ENCODE measurements around the gene TEX19.

Gene TEX19

DNA sequence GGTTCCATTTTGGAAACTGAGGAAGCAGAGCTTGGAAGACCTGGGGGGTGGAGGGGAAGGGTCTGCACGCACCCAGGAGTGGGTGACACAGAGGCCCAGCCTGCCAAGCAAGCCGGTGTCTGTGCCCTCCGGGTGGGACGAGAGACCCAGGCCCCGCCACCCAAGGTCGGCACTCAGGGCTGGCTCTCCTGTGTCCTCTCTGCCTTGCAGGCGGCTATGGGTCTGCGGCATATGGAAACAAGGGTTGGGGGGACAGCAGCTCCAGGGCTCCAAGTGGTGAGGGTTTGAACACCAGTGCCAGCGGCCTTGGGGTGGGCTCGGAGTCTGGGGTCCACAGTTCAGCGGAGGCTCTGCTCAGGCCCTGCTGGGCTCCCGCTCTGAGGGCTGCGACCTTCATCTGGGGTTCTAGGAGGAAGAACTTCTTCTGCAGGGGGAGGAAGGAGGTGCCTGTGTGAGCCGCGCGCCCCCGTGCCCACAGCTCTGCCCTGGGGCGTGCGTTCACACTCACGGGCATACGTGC lies 37.0 kb upstream of the TEX19 start:
- no peak for DNase-seq

DNA sequence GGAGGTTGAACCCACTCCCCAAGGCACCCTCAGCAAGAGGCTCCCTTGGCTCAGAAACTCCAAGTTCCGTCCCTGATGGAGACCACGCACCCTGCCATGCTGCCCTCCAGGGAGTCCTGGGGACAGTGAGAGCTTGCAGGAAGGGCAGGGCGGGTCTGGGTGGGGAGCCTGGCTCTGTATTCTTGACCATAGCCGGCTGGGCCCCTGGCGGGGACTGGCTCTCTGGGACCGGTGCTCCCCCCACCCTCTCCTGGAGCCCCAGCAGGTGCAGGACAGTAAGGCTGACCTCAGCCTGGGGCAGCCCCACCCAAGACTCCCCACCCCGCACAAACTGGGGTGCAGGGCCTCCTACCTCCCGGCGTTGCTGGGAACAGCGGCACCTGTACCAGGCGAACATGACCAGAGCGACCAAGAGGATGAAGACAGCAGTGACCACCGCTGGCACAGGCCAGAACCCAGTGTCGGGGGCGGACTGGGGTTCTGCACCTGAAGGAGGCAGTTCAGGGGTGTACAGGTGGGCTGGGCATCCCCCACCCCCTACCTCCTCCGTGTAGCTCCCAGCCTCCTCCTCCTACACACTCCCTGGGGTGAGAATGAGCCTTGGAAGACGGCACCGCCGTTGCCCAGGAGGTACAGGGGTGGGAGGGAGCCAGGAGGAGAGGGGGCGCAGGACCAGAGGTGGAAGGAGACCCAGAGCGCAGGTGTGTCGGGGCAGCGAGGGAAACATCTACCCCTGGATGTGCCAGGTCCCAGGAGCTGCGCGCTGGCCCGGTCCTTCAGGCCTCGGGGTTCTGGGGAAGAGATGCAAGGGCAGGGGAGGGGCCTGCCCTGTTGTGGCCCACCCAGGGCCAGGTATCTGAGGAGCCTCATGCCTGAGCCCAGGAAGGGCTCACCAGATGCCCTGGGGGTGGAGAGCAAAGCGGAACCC lies 36.3 kb upstream of the TEX19 start:
- no peak for DNase-seq

DNA sequence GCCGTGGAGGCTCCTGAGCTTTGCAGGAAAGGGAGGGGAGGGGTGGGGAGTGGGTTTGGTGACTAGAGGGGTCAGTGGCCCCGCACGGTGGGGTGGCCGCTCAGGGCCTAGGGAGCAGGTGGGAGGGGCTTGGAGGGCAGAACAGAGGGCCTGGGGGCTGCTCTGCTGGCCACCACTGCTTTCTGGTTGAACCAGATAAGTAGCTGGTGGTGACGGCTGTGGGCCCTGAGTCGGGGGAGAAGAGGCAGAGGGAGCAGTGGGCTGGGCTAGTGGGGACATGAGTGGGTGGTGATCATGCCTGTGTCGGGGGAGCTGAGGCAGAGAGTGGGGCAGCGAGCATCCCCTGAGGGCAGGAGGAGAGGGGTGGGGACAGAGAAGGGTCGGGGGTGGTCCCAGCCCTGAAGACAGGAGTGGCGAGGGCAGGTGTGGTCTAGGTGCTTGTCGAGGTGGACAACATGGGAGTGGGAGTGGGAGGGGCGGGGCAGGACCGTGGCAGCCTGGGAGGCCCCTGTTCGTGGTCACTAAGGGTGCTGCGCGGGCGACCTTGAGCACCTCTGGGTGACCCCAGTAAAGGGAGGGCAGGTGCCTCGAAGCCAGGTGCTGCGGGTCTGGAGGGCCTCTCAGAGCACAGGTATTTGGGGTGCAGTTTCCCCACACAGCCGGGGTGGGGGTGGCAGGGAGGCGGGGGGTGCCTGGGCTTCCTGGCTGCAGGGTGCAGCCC lies 35.4 kb upstream of the TEX19 start:
- DNase-seq = no peak

DNA sequence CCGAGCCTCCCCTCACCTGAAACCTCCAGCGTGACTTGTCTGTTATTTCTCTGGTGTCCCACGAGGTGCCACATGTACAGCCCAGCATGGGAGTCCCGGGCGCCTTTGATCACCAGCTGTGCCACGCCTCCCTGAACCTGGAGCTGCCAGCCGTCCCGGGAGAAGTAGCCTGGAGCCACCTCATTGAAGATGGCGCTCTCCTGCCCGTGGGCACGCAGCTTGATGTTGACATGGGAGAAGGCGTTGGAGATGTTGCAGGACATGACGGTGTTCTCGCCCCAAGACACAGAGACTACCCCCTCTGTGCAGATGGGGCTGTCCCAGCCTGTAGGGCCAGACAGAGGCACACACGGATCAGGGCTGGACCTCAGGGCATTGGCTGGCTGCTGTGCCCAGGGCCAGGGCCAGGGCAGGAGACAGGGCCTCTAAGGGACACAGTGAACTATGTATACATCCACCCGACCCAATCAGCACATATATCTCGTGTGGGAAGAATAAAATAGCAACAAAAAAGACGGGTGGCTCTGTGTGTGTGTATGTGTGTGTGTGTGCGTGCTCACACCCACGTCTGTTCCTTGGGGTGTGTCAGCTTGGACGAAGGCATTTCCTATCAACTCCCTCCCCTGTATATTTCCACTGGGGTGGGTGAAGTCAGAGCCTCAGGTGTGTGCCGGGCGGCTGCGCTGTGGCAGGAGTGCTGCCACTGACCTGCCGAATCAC lies 34.3 kb upstream of the TEX19 start:
- DNase-seq = no peak

DNA sequence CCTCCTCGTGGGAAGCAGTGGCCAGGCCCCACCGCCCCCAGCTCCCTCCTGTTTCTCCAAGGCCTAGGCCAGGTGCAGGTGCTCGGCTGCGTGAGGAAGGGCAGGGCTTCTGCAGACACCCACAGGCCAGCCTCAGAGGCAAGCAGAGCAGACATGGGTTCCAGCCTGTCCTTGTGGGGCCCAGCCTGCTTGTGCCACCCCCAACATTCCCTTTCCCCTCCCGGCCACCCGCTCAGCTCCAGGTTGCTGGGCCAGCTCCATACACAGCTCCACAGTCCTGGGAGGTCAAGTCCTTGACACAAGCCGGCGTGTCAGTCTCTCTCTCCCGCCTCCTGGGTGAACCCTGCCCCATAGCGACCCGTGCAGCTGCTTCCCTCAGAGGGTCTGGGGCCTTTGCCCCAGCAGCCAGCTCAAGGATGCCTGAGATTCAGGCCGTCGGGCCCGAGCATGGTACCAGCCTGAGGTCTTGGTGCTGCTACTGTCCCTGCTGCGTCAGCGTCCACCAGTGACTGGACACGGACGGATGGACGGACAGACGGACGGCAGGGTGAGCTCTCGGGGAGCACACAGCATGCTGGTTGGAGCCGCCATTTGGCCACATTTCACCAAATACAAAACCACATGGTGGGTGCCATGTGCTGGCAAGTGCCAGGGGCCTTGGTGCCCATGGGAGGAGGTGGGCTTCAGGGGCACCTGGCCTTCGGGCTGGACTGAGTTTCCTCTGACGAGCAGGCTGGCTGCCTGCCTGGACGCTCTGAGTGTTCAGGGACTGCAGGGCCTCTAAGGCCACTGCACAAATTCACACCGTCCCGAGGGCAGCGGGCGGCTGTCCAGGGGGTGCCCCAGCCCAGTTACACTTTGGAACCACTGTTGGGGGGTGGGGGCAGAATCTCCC lies 33.5 kb upstream of the TEX19 start:
- DNase-seq = no peak

DNA sequence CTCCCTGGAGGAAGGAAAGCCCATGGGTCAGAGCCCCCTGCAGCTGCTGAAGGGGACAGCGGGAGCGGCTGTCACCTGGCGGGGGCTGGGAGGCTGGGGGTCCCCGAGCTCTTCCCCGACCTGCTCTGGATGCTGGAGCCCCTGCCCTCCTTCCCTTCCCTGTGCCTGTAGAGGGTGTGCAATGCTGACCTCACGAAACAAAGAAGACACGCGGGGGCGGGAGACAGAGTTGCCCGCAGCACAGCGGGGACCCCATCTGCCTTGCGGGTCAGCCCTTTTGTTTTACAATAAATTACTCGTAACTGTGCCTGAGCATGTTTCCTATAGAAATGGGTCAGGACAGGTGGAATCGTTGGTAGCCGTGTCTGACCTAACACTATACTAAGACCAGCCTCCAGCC lies 31.8 kb upstream of the TEX19 start:
- no peak for DNase-seq

DNA sequence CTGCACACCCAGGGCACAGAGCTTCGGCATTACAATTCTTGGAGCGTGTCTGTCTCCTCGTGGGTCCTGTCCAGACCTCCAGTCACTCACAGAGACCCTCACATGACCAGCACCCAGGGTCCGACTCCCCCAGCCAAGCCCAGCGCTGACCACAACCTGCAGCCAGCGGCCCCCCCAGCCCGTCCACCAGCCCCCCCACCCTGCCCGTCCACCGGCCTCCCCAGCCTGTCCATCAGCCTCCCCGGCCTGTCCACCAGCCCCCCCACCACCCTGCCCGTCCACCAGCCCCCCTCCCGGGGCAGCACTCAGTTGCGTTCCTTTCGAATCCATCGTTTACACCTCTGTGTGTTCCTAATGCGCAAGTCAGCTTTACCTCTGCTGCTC lies 31.3 kb upstream of the TEX19 start:
- DNase-seq = no peak

DNA sequence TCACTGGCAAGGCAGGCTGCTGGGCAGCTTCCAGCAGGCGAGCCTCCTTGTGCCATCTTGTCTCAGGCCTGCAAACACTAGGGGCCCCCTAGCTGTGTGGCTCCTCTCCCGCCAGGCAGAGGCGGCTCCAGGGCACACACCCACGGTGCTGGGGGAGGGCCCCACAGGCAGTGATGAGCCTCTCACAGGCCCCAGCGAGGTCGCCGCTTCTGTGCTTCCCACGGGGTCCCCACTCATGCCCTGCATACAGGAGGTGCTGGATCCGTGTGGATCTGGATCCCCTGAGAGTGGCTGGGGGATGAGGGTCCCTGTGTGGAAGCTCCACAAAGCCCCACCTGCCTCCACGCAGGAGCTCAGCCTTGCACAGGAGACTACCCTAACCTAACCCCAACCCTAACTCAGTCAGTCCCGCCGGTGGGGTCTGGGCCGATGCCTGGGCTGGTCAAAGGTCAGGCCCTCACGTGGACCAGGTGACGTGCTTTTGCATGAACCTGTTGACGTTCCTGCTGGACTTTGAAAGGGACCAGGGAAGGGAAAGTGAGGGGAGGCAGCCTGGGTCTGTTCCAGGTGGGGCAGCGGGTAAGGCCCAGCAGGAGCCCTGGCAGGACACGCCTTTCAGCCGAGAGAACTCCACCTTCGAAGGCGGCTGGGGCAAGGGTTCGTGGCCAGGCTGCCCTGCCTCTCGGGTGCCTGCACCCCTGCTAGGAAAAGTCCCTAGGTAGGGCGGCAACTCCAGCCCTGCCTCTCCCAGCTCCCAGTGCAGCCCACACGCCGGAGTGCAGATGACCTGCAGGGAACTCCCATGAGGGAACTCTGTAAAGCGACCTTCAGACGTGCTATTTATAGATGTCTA lies 30.7 kb upstream of the TEX19 start:
- no peak for DNase-seq

DNA sequence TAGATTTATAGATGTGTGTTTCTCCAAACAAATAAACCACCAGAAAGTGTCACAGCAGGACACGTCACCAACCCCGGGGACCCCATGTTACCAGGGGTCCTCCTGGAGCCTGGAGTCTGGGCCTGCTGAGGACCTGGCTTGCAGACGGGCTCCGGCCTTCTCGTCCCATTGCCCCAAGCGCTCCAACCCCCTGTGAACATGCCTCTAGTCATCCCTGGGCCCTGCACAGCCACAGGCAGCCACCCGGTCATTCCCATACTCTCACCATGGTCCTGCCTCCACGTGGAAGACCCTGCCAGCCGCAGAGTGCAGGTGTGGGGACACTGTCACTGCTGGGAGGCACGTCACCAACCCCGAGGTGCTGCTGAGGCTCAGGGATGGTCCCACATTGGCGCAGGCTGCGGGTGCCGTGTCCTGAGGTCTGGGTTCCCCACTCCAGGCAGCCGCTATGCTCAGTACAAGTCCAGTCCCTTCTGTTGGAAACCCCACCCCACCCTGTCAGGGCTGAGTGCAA lies 30.0 kb upstream of the TEX19 start:
- DNase-seq = no peak

DNA sequence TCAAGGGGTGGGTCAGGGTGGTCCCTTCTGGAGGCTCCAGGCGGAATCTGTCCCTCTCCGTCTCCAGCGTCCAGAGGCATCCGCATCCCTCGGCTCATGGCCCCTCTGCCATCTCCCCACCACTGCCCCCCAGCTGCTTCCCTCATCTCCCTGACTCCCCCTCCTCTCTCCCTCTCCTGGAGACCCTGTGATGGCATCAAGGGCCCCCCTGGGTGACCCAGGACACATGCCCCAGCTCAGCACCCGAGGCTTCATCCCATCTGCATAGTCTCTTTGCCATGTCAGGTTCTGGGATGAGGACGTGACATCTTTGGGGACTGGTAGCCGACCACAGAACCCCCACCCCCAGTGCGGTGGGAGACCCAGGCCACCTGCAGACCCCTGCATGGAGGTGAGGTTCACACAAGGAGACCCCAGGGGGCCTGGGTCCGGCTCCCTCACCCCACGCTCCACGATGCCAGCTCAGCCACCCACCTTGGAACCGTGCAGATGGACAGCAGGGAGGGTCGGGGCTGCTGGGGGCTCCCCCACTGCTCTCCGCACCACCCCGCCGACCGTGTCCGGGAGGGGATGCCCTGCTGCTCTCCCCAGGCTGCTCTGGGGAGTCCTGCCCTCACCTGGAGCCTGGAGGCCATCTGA lies 29.2 kb upstream of the TEX19 start:
- DNase-seq = no peak

DNA sequence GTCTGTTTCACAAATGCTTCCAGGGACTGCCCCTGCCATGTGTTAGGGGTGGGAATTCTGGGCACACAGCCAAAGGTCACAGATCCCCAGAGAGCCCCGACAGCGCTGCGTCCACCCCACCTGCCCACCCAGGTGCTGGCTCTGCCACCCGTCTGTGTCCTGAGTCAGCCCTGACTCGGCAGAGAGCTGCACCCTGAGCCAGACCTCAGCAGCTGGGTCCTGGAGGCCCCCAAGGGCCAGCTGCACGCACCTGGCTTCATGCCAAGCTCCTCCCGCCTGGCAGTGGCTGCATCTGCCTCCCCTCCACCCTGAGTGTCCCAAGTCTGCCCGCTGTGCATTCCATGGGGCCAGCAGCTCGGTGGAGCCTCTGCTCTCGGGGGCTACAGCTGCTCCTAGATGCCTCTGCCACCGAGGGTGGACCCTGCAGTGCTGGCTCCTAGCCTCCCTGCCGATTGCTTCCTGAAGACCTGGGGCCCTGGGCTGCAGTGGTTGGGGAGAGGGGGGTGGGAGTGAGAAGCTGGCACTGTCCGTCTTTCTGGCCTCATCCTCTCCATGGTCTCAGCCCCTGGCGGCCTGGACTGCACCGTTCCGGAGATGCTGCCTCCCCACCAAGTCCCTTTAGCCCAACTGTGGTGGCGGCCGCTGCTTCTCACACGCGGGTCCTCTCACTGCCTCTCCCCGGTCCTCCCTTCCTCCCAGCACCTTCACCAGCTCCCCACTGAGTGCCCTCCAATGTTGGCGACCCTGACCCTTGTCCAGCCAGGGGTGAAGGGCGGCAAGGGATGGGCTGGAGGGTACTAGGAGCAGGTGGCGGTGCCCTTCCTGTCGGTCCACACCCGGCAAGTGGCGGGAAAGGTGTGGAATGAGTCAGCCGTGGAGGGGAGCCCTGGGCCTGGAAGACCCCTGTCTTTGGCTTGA lies 28.5 kb upstream of the TEX19 start:
- DNase-seq = no peak

DNA sequence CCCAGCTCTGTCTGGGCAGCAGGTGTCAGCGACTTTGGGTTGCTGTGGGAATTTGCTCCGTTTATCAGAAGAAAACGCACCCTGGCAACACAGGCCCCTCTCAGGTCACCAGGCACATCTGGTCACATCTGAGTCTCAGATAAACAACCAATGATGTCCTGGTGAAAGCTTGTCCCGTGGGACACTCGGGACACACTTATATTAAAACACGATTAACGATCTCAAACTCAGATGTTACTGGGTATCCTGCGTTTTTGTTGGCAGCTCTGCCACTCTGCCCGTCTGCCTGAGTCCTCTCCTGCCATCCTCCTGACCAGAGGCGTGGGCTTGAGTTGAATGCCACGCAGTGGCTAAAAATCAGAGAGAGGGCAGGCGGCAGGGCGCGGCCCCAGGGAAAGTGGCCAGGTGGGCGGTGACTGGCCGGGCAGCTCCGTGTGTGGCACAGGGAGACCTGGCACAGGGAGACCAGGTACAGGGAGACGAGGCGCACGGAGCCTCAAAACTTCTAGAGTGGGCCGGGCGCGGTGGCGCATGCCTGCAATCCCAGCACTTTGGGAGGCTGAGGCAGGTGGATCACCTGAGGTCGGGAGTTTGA lies 27.6 kb upstream of the TEX19 start:
- no peak for DNase-seq

DNA sequence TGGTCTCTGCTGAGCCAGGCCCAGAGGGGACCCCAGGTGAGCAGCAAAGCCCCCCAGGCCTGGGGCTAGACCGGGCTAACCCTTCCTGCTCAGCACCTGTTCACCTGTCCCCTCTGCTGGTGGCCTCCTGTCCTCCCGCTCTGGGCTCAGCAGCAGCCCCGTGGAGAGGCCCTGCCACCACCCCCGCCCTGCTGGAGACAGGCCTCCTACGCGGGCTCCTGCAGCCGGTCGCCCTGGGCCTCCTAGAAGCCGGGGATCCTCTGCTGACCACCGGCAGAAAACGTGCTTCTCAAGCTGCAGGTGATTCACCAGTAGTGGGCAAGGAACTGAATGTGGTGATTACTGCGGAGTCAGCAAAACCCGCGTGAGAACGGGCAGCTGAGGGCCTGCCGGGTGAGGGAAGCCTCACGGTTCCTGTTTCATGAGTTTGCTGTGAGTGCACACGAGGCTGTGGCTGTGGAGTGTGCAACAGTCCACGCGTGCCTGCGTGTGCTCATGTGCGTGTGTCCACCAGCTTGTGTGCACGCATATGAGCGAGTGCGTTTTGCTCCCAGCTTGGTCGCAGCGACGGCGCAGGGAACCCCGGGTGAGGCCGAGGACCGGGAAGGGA lies 26.3 kb upstream of the TEX19 start:
- peak; percentile 73 for DNase-seq

DNA sequence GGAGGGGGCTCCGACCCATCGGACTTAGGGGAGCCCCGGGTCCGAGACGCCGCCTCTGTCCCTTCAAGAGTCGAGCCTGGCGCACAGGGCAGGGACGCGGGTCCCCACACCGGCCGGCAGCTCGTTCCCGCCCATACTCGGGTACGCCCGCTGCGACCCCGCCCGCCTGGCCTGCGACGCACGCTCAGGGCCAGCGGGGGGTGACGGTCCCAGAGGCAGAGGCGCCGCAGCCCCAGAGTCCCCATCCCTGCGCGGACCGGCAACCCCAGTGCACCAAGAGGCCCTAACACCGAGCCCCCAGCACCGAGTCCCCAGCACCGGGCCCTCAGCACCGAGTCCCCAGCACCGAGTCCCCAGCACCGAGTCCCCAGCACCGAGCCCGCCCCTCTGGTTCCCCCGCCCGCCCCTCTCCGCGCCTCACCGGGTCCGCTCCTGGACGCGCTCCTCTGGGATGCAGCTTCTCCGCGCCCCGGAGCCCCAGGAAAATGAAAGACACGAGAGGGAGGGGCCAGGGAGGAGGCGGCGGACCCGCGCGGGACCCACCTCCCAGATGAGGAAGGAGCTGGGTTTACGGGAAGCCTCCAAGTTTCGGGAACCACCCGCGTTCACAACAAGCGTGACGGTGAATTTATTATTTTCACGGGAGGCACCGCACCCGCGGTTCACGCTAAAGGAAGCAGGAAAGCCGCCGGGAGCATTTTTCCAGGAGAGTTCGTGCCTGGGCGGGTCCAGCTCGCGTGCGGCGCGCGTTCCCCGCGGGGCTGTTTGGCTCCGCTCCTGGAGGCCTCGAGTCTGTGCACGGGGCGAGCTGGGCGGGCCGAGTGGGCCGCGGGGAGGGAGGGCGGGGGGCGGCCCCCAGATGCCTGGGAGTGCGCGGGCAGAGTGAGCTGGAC lies 25.5 kb upstream of the TEX19 start, which contains the start of gene SECTM1:
TSS of gene SECTM1 (minus strand) at position 488 of the 893 bp plus-strand sequence. CDS start 6,526 bp downstream, outside the sequence.
- no peak for DNase-seq

DNA sequence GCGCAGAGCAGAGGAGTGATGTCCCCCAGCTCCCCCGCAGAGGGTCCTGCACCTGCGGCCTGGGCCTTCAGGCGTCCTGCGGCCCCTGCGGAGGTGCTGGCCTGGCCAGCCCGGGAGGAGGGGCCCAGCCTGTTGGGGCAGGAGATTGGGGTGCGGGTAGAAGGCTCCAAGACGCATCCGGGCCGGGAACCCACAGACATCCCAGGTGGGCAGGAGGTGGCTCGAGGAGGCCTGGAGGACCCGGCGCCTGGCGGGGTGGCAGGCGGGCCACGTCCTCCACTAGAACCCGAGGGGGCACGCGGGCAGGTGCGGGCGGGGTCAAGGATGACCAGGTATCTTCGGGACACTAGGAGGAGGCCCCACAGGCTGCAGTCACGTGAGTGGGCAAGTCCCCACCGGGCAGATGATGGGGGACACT lies 24.8 kb upstream of the TEX19 start:
- no peak for DNase-seq

DNA sequence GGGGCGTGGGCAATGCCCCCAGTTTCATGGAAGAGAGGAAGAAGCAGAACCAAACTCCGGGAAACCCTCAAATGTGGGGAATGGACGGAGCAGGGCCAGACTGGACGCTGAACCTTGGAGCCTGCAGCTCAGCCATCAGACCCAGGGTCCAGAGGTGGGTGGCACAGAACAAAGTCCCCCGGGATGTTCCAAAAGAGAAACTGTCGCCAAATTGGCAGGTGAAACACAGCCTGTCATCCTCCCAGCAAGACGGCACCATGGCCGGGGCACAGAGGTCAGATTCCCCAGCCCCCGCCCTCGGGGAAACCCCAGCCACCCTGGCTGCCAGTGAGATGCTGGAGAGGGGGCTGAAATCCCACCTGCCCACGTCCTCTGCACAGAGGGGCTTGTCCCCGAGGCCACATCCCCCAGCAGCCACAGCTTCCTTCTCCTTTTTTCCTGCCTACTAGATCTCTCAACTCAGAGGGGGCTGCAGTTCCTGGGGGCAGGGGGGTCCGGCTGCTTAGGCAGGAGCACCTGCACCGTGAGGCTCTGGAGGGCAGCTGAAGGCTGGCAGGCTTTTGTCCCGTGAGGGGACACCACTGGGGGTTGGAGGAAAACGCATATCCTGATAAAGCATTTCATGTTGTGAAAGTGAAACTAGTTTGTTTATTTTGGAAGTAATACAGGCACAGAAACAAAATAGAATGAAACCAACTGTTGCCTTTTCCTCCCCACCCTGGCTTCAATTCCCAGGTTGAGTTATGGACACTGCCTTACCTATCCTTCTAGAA lies 24.2 kb upstream of the TEX19 start:
- no peak for DNase-seq
